Loucy (cell line): ENCODE measurements around the gene MYO9A.

Experiments used
- EZH2phosphoT487 ChIP-seq: fragments of 200-600 bp; IDR thresholded peaks from 2 replicates; pipeline ENCODE4 v1.6.1; 2018; ENCODE audit warnings: antibody characterized with exemption, mild to moderate bottlenecking, moderate library complexity, borderline replicate concordance
- TF ChIP-seq, protein P1 (sequence below): fragments of 200-600 bp; sonication (generic); conservative IDR thresholded peaks from 2 replicates; pipeline ENCODE4 v1.5.1; 2014; ENCODE audit warnings: mild to moderate bottlenecking, antibody characterized with exemption, low read length

DNA sequence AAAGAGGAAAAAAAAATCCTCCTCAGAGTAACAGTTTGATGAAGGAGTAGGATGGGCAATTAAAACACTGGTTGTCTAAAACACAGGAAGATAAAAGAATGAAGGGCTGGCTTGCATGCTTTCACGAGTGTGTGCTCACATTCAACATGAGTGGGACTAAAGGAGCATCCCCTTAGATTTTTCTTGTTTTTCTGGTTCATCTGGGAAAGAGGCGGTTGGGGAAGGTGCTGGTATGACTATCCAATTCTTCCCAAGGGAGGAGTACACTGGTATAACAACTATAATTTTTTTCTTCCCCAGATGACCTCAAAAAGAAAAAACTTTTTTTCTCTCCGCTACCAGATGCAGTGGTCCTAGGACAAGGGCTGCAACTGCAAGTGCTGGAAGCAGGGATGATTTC lies 143.7 kb downstream of the MYO9A start:
- TF ChIP-seq, protein P1, sequence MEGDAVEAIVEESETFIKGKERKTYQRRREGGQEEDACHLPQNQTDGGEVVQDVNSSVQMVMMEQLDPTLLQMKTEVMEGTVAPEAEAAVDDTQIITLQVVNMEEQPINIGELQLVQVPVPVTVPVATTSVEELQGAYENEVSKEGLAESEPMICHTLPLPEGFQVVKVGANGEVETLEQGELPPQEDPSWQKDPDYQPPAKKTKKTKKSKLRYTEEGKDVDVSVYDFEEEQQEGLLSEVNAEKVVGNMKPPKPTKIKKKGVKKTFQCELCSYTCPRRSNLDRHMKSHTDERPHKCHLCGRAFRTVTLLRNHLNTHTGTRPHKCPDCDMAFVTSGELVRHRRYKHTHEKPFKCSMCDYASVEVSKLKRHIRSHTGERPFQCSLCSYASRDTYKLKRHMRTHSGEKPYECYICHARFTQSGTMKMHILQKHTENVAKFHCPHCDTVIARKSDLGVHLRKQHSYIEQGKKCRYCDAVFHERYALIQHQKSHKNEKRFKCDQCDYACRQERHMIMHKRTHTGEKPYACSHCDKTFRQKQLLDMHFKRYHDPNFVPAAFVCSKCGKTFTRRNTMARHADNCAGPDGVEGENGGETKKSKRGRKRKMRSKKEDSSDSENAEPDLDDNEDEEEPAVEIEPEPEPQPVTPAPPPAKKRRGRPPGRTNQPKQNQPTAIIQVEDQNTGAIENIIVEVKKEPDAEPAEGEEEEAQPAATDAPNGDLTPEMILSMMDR = no peak
- no peak for TF ChIP-seq EZH2phosphoT487
